ENCODE data around the gene SH2D4B.

- TF ChIP-seq ISL1 (CRISPR knock-in tag; IDR thresholded peaks at IDR 0.05) (no peak), ZNF565 (CRISPR knock-in tag; conservative IDR thresholded peaks at IDR 0.05; ENCODE audit: low read depth) (no peak), GLIS3 (CRISPR knock-in tag; IDR thresholded peaks at IDR 0.05) (no peak), CSDC2 (CRISPR knock-in tag; IDR thresholded peaks at IDR 0.05) (no peak), PATZ1 (CRISPR knock-in tag; IDR thresholded peaks at IDR 0.05; ENCODE audit: borderline replicate concordance) (no peak), RARB (CRISPR knock-in tag; IDR thresholded peaks at IDR 0.05) (no peak), TSHZ2 (CRISPR knock-in tag; IDR thresholded peaks at IDR 0.05) (no peak), ARNTL (CRISPR knock-in tag; IDR thresholded peaks at IDR 0.05; ENCODE audit: borderline replicate concordance, low read depth) (no peak), ZNF8 (CRISPR knock-in tag; IDR thresholded peaks at IDR 0.05) (no peak), TOX (CRISPR knock-in tag; IDR thresholded peaks at IDR 0.05; ENCODE audit: borderline replicate concordance) (no peak)
These were observed 14.8 kb upstream of the SH2D4B start for GRCh38 chr10:80522756-80523363.
